MM.1S (cell line): Measurements from ENCODE around the gene PLCB1.

Experiments
- CTCF ChIP-seq: fragments of 300-600 bp; sonication (generic); IDR thresholded peaks from 2 replicates; pipeline ENCODE4 v1.5.1; 2016; ENCODE audit warnings: antibody characterized with exemption, low read length, mixed read lengths
- EZH2 ChIP-seq: fragments of 300-600 bp; sonication (generic); optimal IDR thresholded peaks from 2 replicates; pipeline ENCODE3; 2017; ENCODE audit warnings: low read depth, mild to moderate bottlenecking, antibody characterized with exemption, low read length, mixed read lengths
- EZH2phosphoT487 ChIP-seq: fragments of 300-600 bp; sonication (generic); IDR thresholded peaks from 2 replicates; pipeline ENCODE4 v1.6.1; 2018; ENCODE audit warnings: antibody characterized with exemption, low read length

- TF ChIP-seq CTCF (no peak), EZH2 (no peak), EZH2phosphoT487 (no peak)
Measured at GRCh38 chr20:8726460-8726859, 594.4 kb downstream of the PLCB1 start.
